OCI-LY1 (cell line): ENCODE data around the gene LRRC4.

ENCODE experiments used
- H2AFZ ChIP-seq: fragments of 200-600 bp; sonication (generic), shearing (Covaris generic); 2 replicates; pipeline ENCODE4 v1.6.0; 2014; ENCODE audit warnings: antibody characterized with exemption, mild to moderate bottlenecking, low read length
- H3F3A ChIP-seq: fragments of 200-600 bp; sonication (generic), shearing (Covaris generic); 2 replicates; pipeline ENCODE4 v1.6.0; 2014; ENCODE audit warnings: mild to moderate bottlenecking, antibody characterized with exemption, low read length, moderate library complexity; ENCODE audit not compliant: insufficient read depth
- H3K27ac ChIP-seq: fragments of 200-600 bp; sonication (generic); 2 replicates; pipeline ENCODE4 v1.5.1; 2014; ENCODE audit warnings: low read length, mixed run types, mild to moderate bottlenecking, low read depth; ENCODE audit not compliant: poor library complexity, severe bottlenecking
- H3K27me3 ChIP-seq: fragments of 200-600 bp; sonication (generic); 2 replicates; pipeline ENCODE4 v1.6.0; 2014; ENCODE audit warnings: antibody characterized with exemption, mild to moderate bottlenecking, low read length, moderate library complexity; ENCODE audit not compliant: insufficient read depth
- H3K36me3 ChIP-seq: fragments of 200-600 bp; sonication (generic); 2 replicates; pipeline ENCODE4 v1.6.1; 2014; ENCODE audit warnings: mild to moderate bottlenecking, antibody characterized with exemption, low read length, moderate library complexity, mixed read lengths; ENCODE audit not compliant: insufficient read depth
- H3K4me1 ChIP-seq: fragments of 200-600 bp; sonication (generic); 2 replicates; pipeline ENCODE4 v1.5.1; 2014; ENCODE audit warnings: mild to moderate bottlenecking, low read length, moderate library complexity; ENCODE audit not compliant: insufficient read depth, severe bottlenecking
- H3K4me2 ChIP-seq: fragments of 200-600 bp; sonication (generic), shearing (Covaris generic); 2 replicates; pipeline ENCODE4 v1.6.1; 2014; ENCODE audit warnings: low read length
- H3K4me3 ChIP-seq: fragments of 200-600 bp; sonication (generic); 2 replicates; pipeline ENCODE4 v1.5.1; 2014; ENCODE audit warnings: low read length, low read depth, mild to moderate bottlenecking, mixed read lengths; ENCODE audit not compliant: poor library complexity, severe bottlenecking
- H3K79me2 ChIP-seq: fragments of 200-600 bp; shearing (Covaris generic); 2 replicates; pipeline ENCODE4 v1.6.1; 2016; ENCODE audit warnings: mixed run types, low read length, mixed read lengths; ENCODE audit not compliant: insufficient read depth
- H3K9ac ChIP-seq: fragments of 200-600 bp; sonication (generic), shearing (Covaris generic); 2 replicates; pipeline ENCODE4 v1.6.1; 2014; ENCODE audit warnings: mild to moderate bottlenecking, low read length, mixed read lengths
- H3K9me2 ChIP-seq: fragments of 200-600 bp; sonication (generic), shearing (Covaris generic); 2 replicates; pipeline ENCODE4 v1.6.1; 2014; ENCODE audit warnings: low read depth, mild to moderate bottlenecking, low read length, mixed read lengths
- H3K9me3 ChIP-seq: fragments of 200-600 bp; shearing (Covaris generic); 2 replicates; pipeline ENCODE4 v1.6.1; 2014; ENCODE audit warnings: low read length, mixed read lengths
- H4K20me1 ChIP-seq: fragments of 200-600 bp; sonication (generic), shearing (Covaris generic); 2 replicates; pipeline ENCODE4 v1.6.0; 2016; ENCODE audit warnings: mild to moderate bottlenecking, low read length; ENCODE audit not compliant: insufficient read depth
- CTCF ChIP-seq: fragments of 200-600 bp; sonication (generic), shearing (Covaris generic); IDR thresholded peaks from 2 replicates; pipeline ENCODE4 v1.5.1; 2017; ENCODE audit warnings: mild to moderate bottlenecking, antibody characterized with exemption, low read length, moderate library complexity, mixed read lengths
- EZH2 ChIP-seq: fragments of 200-600 bp; sonication (generic), shearing (Covaris generic); IDR thresholded peaks from 2 replicates; pipeline ENCODE4 v1.8.0; 2017; ENCODE audit warnings: borderline replicate concordance, mixed run types, mild to moderate bottlenecking, antibody characterized with exemption, low read length, moderate library complexity, mixed read lengths

Gene LRRC4

GRCh38 chr7:128030654-128031611 lies at the start of gene LRRC4:
Gene LRRC4 (minus strand): TSS chr7:128031437. CDS start chr7:128030640, 797 bp downstream.
- no peaks in the 10 kb centered on the region for H3K9me2 ChIP-seq
- H4K20me1 ChIP-seq, result no peaks in the 10 kb centered on the region
- peak within 1 kb of the TSS; percentile 84 for H3K4me2 ChIP-seq
- H3K4me1 ChIP-seq, result peaks cover 17% of the 10 kb centered on the region
- H3K27me3 ChIP-seq, result peaks cover 10% of the 10 kb centered on the region; the same call in 1 of the 2 replicates
- H3K4me3 ChIP-seq, result peak within 1 kb of the TSS; percentile 61
- peaks cover 19% of the 10 kb centered on the region for H3K36me3 ChIP-seq
- H3K9ac ChIP-seq, result peak within 1 kb of the TSS; percentile 33; the same call in 1 of the 2 replicates
- TF ChIP-seq CTCF (0 out of 2 replicates have a peak, but pooled peaks have one; percentile 6), EZH2 (no peak)
- H3K9me3 ChIP-seq, result no peaks in the 10 kb centered on the region
- H3F3A ChIP-seq, result no peaks in the 10 kb centered on the region
- H2AFZ ChIP-seq, result no peak within 1 kb of the TSS
- no peak within 1 kb of the TSS for H3K27ac ChIP-seq
- no peaks in the 10 kb centered on the region for H3K79me2 ChIP-seq

GRCh38 chr7:128080169-128080568 lies 48.9 kb upstream of the LRRC4 start:
- Histone ChIP-seq H3K79me2 (no peaks in the 10 kb centered on the region), H3K9me2 (no peaks in the 10 kb centered on the region), H3K4me3 (no peak overlapping the region), H3K4me1 (no peaks in the 10 kb centered on the region), H3K9me3 (no peaks in the 10 kb centered on the region), H3K36me3 (peaks cover 39% of the 10 kb centered on the region; the same call in 1 of the 2 replicates), H3K27ac (no peak overlapping the region), H3F3A (no peaks in the 10 kb centered on the region), H2AFZ (no peak overlapping the region), H3K4me2 (no peak overlapping the region), H3K9ac (no peak overlapping the region), H4K20me1 (no peaks in the 10 kb centered on the region), H3K27me3 (no peaks in the 10 kb centered on the region)
- no peak for TF ChIP-seq EZH2
- TF ChIP-seq CTCF, result no peak

GRCh38 chr7:128078309-128078708 lies 47.1 kb upstream of the LRRC4 start:
- Histone ChIP-seq H3K4me2 (no peak overlapping the region), H3K79me2 (no peaks in the 10 kb centered on the region), H3K9ac (no peak overlapping the region), H3K36me3 (peaks cover 30% of the 10 kb centered on the region; the same call in 1 of the 2 replicates), H3K4me1 (no peaks in the 10 kb centered on the region), H3F3A (no peaks in the 10 kb centered on the region), H3K27ac (no peak overlapping the region), H2AFZ (no peak overlapping the region), H3K9me2 (no peaks in the 10 kb centered on the region), H3K27me3 (no peaks in the 10 kb centered on the region), H4K20me1 (no peaks in the 10 kb centered on the region), H3K9me3 (no peaks in the 10 kb centered on the region), H3K4me3 (no peak overlapping the region)
- no peak for TF ChIP-seq CTCF
- no peak for TF ChIP-seq EZH2
